Measurements from ENCODE around the gene TDO2.

TDO2 gene

GRCh38 chr4:155903453-155903852 is at the start of gene TDO2:
Gene TDO2 (plus strand): TSS chr4:155903696. CDS start chr4:155903759, 63 bp downstream.
- TF ChIP-seq, protein P1, sequence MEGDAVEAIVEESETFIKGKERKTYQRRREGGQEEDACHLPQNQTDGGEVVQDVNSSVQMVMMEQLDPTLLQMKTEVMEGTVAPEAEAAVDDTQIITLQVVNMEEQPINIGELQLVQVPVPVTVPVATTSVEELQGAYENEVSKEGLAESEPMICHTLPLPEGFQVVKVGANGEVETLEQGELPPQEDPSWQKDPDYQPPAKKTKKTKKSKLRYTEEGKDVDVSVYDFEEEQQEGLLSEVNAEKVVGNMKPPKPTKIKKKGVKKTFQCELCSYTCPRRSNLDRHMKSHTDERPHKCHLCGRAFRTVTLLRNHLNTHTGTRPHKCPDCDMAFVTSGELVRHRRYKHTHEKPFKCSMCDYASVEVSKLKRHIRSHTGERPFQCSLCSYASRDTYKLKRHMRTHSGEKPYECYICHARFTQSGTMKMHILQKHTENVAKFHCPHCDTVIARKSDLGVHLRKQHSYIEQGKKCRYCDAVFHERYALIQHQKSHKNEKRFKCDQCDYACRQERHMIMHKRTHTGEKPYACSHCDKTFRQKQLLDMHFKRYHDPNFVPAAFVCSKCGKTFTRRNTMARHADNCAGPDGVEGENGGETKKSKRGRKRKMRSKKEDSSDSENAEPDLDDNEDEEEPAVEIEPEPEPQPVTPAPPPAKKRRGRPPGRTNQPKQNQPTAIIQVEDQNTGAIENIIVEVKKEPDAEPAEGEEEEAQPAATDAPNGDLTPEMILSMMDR (IDR thresholded peaks at IDR 0.05; ENCODE audit: low read length, missing control alignments): no peak
- no peak within 1 kb of the TSS for H3K4me3 ChIP-seq (replicated peaks; ENCODE audit: low read depth, low read length)
- no peak for DNase-seq (ENCODE audit: low read depth)

DNA sequence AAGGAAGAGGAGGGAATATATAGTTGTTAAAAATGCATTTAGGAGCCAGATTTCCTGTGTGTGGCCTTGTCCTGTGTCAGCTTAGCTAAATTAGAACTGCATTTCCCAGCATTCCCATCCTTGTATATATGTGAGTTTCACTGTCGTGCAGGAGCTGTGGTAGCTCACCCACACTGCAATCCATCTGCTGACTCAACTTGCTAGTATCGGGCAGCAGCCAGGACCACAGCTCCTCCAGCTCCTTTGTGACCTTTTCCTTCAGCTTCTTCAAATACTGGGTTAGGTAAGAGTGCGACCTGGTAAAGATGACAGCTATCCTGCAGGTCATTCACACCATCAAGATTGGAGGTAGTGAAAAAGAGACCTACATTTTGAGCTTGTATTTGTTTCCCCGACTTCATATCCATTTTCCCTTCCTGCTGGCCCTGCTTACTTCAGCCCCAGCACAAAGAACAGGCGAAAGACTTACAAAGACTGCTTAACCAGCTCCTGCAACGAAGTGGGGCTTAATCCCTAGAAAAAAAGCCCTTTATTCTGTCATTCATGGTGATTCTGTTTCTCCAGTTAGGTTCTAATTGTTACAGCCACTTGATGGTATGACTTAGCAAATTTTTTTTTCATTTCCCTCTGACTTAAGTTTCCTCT is 48.8 kb upstream of the TDO2 start:
- peak; percentile 17 for DNase-seq (ENCODE audit: low read depth)
- no peak overlapping the region for H3K4me3 ChIP-seq (replicated peaks; ENCODE audit: low read depth, low read length)
- TF ChIP-seq, protein P1 (IDR thresholded peaks at IDR 0.05; ENCODE audit: low read length, missing control alignments): no peak

DNA sequence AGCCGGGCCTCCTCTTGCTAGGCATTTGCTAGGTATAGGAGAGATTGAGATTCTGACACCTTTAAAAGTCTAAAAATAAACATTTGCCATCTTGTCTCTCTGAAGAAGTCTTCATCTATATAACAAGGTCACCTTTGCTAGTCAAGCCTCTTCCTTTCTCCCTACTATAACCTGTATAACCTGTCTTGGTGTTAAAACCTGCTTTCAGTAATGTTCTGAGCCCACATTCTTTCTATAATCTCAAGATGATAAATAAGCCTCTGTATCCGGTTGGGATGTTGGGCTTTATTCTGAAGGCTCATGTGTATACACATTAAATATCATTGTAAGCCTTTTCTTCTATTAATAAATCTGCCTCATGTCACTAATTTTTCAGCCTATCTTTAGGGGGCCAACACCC is 47.6 kb upstream of the TDO2 start:
- TF ChIP-seq, protein P1 (IDR thresholded peaks at IDR 0.05; ENCODE audit: low read length, missing control alignments): no peak
- DNase-seq (ENCODE audit: low read depth): no peak
- H3K4me3 ChIP-seq (replicated peaks; ENCODE audit: low read depth, low read length): no peak overlapping the region

DNA sequence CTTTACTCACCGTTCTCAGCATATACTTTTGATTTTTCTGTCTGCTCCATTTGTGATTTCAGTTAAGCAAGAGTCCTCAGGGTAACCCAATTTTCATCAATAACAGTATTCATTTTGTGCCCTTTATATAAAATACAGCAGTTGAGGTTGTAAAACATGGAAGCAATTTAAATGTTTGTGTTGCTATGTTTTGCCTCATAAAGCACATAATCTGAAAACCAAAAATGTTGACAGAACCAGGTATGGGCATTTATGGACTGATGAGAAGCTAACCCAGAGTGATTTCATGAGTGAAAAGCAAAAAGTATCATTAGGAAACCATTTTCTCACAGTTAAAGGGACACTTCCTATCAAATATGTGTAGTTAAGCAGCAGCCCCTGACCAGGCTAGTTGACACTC is 37.3 kb upstream of the TDO2 start, which contains the start of gene ASIC5:
Gene ASIC5, minus strand, starts transcription at position 101 of the 400 bp plus-strand sequence. Its CDS starts 51 bp downstream, at position 50.
- DNase-seq (ENCODE audit: low read depth): no peak
- TF ChIP-seq, protein P1 (IDR thresholded peaks at IDR 0.05; ENCODE audit: low read length, missing control alignments): no peak

GRCh38 chr4:155875878-155876277 is 27.6 kb upstream of the TDO2 start:
- TF ChIP-seq, protein P1 (IDR thresholded peaks at IDR 0.05; ENCODE audit: low read length, missing control alignments): no peak
- no peak overlapping the region for H3K4me3 ChIP-seq (replicated peaks; ENCODE audit: low read depth, low read length)
- DNase-seq (ENCODE audit: low read depth): no peak

More for the DNA sequence above, 37.3 kb upstream of the TDO2 start, which contains the start of gene ASIC5:
- no peak within 1 kb of the TSS for H3K4me3 ChIP-seq (replicated peaks; ENCODE audit: low read depth, low read length)

DNA sequence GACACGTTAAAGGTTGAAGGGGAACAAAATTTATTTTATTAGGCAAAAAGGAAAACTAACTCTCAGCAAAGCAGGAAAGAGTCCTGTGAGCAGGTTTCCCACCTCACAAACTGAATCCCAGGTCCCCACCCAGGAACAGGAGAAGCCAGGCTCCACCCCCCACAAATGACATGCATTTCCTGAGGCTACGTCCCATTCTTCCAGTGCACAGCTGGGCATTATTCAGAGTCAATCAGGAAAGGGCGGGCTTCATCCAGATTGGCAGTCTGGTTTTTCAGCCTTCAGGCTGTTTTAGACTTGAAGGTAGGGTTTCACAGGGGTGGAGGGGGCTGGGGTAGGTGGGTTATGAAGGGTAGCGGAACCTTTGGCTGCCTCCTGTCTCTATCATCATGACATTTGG is 25.5 kb upstream of the TDO2 start:
- DNase-seq (ENCODE audit: low read depth): no peak
- H3K4me3 ChIP-seq (replicated peaks; ENCODE audit: low read depth, low read length): no peak overlapping the region
- TF ChIP-seq, protein P1 (IDR thresholded peaks at IDR 0.05; ENCODE audit: low read length, missing control alignments): no peak

GRCh38 chr4:155878611-155879010 is 24.9 kb upstream of the TDO2 start:
- no peak for DNase-seq (ENCODE audit: low read depth)
- TF ChIP-seq, protein P1 (IDR thresholded peaks at IDR 0.05; ENCODE audit: low read length, missing control alignments): no peak
- H3K4me3 ChIP-seq (replicated peaks; ENCODE audit: low read depth, low read length): no peak overlapping the region
